Measurements from ENCODE around the gene SLC35F3.

- TF ChIP-seq CTCF (IDR thresholded peaks at IDR 0.05) (no peak), POLR2A (IDR thresholded peaks at IDR 0.05) (no peak)
Measured at GRCh38 chr1:234069760-234070159, 165.3 kb downstream of the SLC35F3 start.

All from suprapubic skin (tissue), 3 donors.